NCI-H2107 treated with DMSO at 0.1 percent for 48 hours (cell line): ENCODE results near the gene PODN.

Experiments used
- DNase-seq: peaks from one replicate; lab custom pipeline; 2025; ENCODE audit not compliant: unreplicated experiment; lab: John Stamatoyannopoulos, UW

PODN gene

DNA sequence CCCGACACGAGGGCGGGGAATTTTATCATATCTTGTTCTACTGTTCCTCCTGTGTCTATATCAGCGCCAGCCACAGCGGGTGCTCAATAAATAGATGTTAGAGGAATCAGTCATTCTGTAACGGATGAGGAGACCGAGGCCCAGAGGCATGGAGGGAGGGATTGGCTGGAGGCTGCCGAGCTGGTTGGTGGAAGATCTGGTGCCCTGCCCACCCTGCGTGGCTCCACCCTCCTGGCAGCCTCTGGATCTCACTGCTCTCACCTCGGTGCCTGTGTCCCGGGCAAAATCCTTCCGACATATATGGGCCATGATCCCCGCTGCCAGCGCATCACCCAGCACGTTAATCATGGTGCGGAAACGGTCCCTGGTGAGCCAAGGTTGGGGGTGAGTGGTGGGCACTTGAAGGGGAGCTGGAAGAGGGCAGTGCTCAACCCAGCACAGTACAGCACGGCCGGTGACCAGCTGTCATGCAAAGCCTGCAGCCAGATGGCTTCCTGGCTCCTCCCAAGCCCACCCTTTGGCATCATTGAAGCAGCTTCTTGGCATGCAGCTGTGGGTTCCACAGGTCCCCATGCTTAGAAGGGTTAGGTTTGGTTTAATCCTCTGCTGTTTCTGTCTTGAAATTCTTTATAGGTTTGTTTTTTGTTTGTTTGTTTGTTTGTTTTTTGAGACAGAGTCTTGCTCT lies 26.7 kb downstream of the PODN start:
- no peak for DNase-seq

GRCh38 chr1:53089478-53090226 lies 27.6 kb downstream of the PODN start:
- DNase-seq = no peak

GRCh38 chr1:53090227-53091147 lies 28.5 kb downstream of the PODN start:
- no peak for DNase-seq

GRCh38 chr1:53091841-53092645 lies 30.0 kb downstream of the PODN start:
- DNase-seq = no peak

DNA sequence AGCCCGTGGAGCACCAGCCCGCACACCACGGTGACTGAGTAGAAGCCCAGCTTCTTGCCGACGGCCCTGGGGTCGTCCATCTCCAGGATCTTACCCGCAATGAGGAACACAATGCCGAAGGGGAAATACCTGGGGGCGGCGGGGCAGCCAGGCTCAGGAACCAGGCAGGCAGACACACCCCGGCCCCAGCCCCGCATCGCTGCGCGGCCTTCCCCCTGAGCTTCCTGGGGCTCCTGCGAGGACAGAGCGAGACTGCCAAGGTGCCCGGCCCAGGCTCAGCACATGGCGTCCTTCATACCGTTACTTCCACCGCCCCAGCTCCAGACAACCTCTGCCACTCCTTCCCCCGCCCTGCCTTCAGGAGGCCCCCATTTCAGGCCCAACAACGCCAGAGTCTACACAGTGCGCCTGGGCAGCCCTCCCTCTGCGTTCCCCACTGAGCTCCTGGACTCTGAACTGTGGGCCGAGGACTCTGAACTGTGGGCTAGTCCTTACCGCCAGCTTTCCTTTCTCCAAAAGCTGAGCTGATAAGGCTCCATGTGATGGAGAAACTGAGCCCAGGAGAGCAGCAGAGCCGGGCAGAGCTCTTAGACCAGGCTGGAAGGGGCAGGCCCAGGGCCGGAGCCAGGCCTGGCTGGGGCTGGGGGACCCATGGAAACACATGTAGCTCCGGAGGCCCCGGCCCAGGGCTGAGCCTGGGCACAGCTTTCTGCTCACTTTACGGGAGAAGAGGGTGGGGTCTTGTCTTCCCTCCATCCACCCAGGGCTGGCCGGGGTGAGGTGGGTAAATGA lies 30.8 kb downstream of the PODN start:
- no peak for DNase-seq

- DNase-seq = no peak
These were observed 31.4 kb downstream of the PODN start for GRCh38 chr1:53093451-53093754.

GRCh38 chr1:53093778-53094532 lies 31.9 kb downstream of the PODN start:
- DNase-seq = no peak

DNA sequence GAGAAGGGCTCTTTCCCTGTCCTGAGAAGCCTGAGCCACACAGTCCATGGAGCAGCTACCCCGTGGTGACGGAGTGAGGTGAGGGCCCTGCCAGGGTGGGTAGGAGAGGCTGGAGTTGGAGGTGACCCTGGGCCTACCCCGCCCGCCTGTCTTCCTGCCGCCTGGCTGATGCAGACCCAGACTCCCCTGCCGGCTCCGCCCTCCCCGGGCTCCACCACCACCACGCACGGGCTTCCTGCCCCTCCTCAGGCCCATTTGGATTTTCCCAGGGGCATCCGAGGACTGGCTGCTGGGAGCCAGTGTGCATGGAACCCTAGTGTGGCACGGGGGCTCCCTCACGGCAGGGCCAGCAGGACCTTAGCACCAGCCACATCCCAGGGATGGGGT lies 32.5 kb downstream of the PODN start:
- DNase-seq = no peak

DNA sequence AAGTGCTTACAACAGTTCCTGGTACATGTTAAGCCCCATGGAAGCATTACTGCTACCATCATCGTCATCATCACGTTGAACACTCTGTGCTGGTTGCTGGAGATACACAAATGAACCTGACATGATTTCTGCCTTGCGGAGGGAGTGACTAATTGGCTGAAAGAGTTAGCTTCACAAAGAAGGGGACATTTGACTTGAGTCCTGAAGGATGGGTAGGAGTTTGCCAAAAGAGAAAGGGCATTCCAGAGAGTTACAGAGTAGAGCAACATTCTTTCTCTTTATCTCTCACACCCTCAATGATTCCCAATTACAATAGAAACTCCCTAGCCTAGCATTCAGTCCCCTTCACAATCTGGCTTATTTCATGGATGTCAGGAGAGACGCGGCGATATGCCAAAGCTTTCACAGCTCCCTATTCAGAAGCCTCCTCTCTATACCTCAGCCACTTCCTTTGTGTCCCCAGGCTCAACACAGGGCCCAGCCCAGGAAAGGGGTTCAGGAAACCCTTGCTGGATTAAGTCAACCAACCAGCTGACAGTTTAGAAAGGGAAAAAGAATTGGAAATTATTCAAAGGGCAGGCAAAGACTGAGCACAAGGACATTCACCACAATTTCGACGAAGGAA lies 42.4 kb downstream of the PODN start:
- DNase-seq = no peak

DNA sequence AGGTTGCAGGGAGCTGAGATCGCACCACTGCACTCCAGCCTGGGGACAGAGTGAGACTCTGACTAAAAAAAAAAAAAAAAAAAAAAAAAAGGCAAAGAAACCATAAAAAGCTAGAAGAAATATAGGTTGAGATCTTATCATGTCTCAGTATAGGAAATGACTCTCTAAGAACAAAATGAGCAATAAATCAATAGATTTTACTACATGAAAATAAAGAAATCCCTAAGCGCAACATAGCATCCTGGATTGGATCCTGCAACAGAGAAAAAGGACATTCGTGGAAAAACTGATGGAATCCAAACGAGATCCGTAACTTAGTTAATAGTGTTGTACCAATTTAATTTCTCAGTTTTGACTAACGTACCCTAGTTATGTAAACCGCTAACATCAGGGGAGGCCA lies 45.1 kb downstream of the PODN start:
- no peak for DNase-seq

- no peak for DNase-seq
These were observed 45.7 kb downstream of the PODN start for GRCh38 chr1:53107570-53108322.

DNA sequence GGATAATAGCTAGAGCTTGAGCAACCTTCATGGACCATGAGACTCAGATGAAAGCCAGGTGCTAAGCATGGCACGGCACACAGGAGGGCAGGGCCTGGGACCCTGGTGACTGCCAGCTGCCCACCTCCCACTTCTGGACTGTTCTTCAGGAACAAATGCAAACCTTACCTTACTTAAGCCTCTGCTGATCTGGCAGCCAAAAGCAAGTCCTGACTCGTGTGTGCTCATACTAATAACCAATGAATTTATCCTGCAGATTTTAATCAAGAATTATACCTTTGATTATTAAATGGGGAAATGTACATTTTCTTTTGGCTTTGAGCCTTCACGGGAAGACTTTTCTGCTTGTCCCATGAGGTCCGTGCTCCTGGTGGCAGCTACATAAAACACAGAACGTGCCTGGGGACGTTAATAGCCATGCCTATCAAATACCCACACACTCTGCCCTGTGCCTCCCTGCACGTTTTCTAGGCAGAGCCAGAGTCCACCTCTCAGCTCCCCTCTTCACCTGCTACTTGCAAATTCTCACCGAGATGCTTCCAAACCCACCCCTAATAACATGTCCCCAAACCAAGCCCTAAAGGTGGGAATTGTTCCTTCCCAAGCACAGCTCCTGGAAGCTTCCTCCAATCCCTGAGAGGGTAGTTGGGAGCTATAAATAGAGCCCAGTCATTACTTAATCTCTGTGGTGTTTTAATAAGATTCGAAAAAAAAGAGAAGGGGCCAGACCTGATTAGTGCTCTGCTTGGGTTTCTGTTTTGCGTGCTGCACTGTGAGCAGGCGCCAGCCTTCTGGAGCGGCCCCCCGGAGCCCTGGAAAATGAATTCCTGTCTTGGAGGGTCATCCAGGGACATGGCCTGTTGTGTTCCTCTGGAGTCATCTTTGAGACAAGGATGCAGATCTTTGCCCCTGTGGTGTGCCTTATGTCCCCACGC lies 46.9 kb downstream of the PODN start:
- DNase-seq = no peak

- peak; percentile 71 for DNase-seq
These were observed 48.5 kb downstream of the PODN start for GRCh38 chr1:53110370-53111072.

DNA sequence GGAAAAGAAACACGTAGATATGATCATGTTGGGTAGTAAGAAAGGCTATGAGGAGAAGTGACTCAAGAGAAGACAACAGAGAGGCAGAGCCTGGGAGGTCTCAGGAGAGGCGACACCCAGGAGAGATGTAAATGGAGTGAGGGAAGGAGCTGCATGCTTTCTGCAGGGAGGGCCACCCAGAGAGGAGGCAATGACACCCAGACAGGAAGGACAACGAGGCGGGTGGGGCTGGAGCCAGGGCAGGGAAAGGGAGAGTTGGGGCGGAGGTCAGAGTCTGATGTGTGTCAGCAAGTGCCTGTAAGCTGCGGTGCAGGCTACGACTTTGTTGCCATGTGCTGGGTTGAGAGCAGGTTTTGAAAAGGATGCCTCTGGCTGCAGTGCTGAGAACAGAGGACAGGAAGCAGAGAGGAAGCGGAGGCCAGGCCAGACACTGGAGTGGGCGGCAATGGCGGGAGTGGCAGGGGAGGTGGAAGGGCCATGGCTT lies 49.1 kb downstream of the PODN start:
- DNase-seq = no peak

DNA sequence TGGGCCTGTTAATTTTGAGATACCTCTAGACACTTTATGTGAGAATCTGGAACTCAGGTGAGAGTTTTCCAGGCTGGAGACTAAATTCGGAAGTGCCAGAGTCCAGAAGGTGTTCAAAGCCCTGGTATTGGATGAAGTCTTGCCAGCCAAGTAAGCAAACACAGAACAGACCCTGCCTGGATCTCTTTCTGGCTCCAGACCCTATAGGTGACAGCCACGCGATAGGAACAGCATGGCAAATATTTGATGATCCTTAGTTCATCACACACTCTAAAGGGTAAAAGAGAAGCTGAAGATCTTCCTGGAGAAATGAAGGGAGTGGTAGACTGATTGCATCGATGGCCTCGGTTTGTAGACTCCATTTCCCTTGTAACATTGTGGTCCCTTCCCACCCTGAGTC lies 49.7 kb downstream of the PODN start:
- no peak for DNase-seq

- DNase-seq = no peak
These were observed 50.3 kb downstream of the PODN start for GRCh38 chr1:53112271-53112774.
